Measurements from ENCODE around the gene BRMS1L. TPM values are rescaled to one million over a fixed set of nuclear protein-coding genes. Genes with fewer than 3 reads are reported as not detected.

BRMS1L gene
- total and polyA plus RNA-seq, 2 of the 13 experiments (the other 11 are each of a cell fraction or from before 2014, with no cell fraction given): 21.1 to 23.8 TPM

DNA sequence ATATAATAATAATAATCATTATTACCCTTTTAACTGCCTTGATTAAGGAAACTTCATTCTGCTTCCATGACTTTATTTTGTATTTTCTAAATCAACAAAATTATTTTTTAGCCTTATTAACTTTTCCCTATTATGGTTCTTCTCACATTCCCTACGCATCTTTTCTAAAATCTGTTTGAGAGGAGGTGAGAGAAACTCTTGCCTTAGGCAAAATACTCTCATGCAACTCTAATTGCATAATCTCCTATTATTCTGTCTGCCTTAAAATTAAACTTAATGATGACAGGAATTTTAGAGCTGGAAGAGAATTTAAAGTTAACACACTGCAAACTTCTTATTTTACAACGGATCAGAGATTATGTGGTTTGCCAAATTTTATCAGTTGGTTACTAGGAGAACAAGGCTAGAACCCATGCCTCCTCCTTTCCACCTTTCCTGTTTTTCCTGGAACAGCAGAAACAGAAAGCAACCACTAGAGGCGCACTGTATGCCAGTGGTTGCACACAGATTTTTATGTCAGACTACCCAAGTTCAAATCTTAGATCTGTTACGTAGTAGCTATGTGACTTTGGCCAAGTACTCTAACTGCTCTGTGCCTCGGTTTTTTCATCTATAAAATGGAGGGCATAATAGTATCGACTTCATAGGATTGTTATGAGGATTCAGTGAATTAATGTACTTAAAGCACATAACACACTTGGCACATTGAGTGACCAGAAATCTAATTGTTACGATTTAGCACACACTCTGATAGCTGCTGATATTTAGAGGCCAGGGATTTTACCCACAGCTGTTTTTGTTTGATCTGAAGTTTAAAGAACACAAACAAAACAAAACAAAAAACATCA is 4.3 kb upstream of the BRMS1L start (continued):
- TF ChIP-seq ZNF337 (CRISPR knock-in tag; IDR thresholded peaks at IDR 0.05; ENCODE audit: borderline replicate concordance, low read depth) (no peak), SETDB1 (CRISPR knock-in tag; IDR thresholded peaks at IDR 0.05; ENCODE audit: borderline replicate concordance) (no peak), MAFF (IDR thresholded peaks at IDR 0.05; ENCODE audit: low read depth, low read length) (peak; percentile 51), SP4 (CRISPR knock-in tag; IDR thresholded peaks at IDR 0.05) (no peak), SMAD9 (CRISPR knock-in tag; IDR thresholded peaks at IDR 0.05) (no peak), ZNF10 (CRISPR knock-in tag; IDR thresholded peaks at IDR 0.05; ENCODE audit: borderline replicate concordance, low read depth) (no peak), GATAD1 (CRISPR knock-in tag; IDR thresholded peaks at IDR 0.05) (peak; percentile 30; the same call in 1 of the 2 replicates), TBX2 (CRISPR knock-in tag; IDR thresholded peaks at IDR 0.05; ENCODE audit: borderline replicate concordance) (no peak), ZNF782 (CRISPR knock-in tag; IDR thresholded peaks at IDR 0.05; ENCODE audit: borderline replicate concordance) (no peak), NR2F1 (CRISPR knock-in tag; IDR thresholded peaks at IDR 0.05) (no peak), ZNF205 (CRISPR knock-in tag; IDR thresholded peaks at IDR 0.05) (0 out of 2 replicates have a peak, but pooled peaks have one; percentile 27), MEIS2 (CRISPR knock-in tag; IDR thresholded peaks at IDR 0.05) (no peak), ZSCAN22 (CRISPR knock-in tag; IDR thresholded peaks at IDR 0.05) (no peak), AFF4 (CRISPR knock-in tag; IDR thresholded peaks at IDR 0.05) (no peak), CAMTA2 (CRISPR knock-in tag; IDR thresholded peaks at IDR 0.05; ENCODE audit: borderline replicate concordance) (no peak), ZNF503 (CRISPR knock-in tag; IDR thresholded peaks at IDR 0.05) (0 out of 2 replicates have a peak, but pooled peaks have one; percentile 36), TGIF2 (CRISPR knock-in tag; IDR thresholded peaks at IDR 0.05) (no peak), PCBP1 (IDR thresholded peaks at IDR 0.05; ENCODE audit: borderline replicate concordance, low read depth, low read length) (no peak), MXD3 (CRISPR knock-in tag; IDR thresholded peaks at IDR 0.05) (no peak), ZFP41 (CRISPR knock-in tag; IDR thresholded peaks at IDR 0.05; ENCODE audit: borderline replicate concordance) (no peak), ZNF468 (CRISPR knock-in tag; IDR thresholded peaks at IDR 0.05) (no peak), DRAP1 (CRISPR knock-in tag; IDR thresholded peaks at IDR 0.05) (peak; percentile 12; the same call in 1 of the 2 replicates)

Data from HepG2 (cell line).